HFFc6 (cell line): ENCODE results near the gene TMEM184C. TPM values are rescaled to one million over a fixed set of nuclear protein-coding genes. Genes with fewer than 3 reads are reported as not detected.

ENCODE experiments used
- DNase-seq: peaks from one replicate; pipeline ENCODE4 v3.0.0-alpha.2; 2018
- H3K27ac Mint-ChIP-seq: 2 replicates; pipeline ENCODE4 v1.8.0; 2020; ENCODE audit warnings: mild to moderate bottlenecking, mixed read lengths
- H3K27me3 Mint-ChIP-seq: 2 replicates; pipeline ENCODE4 v1.8.0; 2021; ENCODE audit warnings: mild to moderate bottlenecking, moderate library complexity, mixed read lengths; ENCODE audit not compliant: insufficient read depth
- H3K36me3 Mint-ChIP-seq: 2 replicates; pipeline ENCODE4 v1.8.0; 2021; ENCODE audit warnings: low read depth, mixed read lengths
- H3K4me1 Mint-ChIP-seq: 2 replicates; pipeline ENCODE4 v1.8.0; 2020; ENCODE audit warnings: low read depth, mixed read lengths
- H3K4me3 Mint-ChIP-seq: 2 replicates; pipeline ENCODE4 v1.8.0; 2020; ENCODE audit warnings: mild to moderate bottlenecking, moderate library complexity, mixed read lengths
- H3K9me3 Mint-ChIP-seq: 2 replicates; pipeline ENCODE4 v1.8.0; 2020; ENCODE audit warnings: mild to moderate bottlenecking, mixed read lengths
- CTCF ChIP-seq: fragments of 200-600 bp; sonication (generic); IDR thresholded peaks from 2 replicates; pipeline ENCODE4 v1.5.0; 2021; ENCODE audit warnings: antibody characterized with exemption, mild to moderate bottlenecking
- total RNA-seq, 6 experiments: library from RNA; stranded (reverse); fragmentation: NEBNext Ultra II Directional; extraction: Animal tissue kit (Norgen Biotek cat#: 25700); gene quantifications; 2 replicates in 1 of 6; 3 replicates in 5 of 6; pipeline ENCODE4 v1.2.3, GENCODE V29; 2021

The TMEM184C gene
- total RNA-seq, 6 experiments from 2014 or later: 36.8 to 42.0 (median 39.8) TPM

DNA sequence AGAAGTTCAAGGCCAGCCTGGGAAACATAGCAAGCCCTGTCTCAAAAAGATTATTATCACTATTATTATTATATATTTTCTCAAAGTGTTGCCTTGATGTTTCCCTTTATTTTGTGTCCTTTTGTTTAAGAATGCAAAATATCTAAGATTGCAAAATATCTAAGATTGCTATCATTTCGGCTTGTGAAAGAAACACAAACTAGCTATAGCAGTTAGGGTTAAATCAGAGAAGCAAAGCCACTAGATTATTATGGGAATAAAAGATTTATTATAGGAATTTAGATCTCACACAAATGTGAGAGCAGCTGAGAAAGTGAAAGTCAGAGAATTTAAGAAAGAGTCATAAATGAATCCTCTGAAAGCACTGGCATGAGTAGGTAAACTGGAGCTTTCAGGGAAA is 18.0 kb upstream of the TMEM184C start:
- Mint-ChIP-seq H3K27ac (peak overlapping the region; percentile 95), H3K27me3 (no peaks in the 10 kb centered on the region; the same call in 1 of the 2 replicates), H3K9me3 (no peaks in the 10 kb centered on the region), H3K36me3 (no peaks in the 10 kb centered on the region), H3K4me3 (peak overlapping the region; percentile 39), H3K4me1 (peaks cover 53% of the 10 kb centered on the region)
- peak; percentile 3 for DNase-seq
- TF ChIP-seq CTCF: no peak

- Mint-ChIP-seq H3K27ac (peak overlapping the region; percentile 95), H3K4me3 (peak overlapping the region; percentile 39), H3K27me3 (no peaks in the 10 kb centered on the region; the same call in 1 of the 2 replicates), H3K4me1 (peaks cover 53% of the 10 kb centered on the region), H3K36me3 (no peaks in the 10 kb centered on the region), H3K9me3 (no peaks in the 10 kb centered on the region)
- TF ChIP-seq CTCF: no peak
- peak; percentile 68 for DNase-seq
Observed at GRCh38 chr4:147599769-147600168, 17.4 kb upstream of the TMEM184C start.

DNA sequence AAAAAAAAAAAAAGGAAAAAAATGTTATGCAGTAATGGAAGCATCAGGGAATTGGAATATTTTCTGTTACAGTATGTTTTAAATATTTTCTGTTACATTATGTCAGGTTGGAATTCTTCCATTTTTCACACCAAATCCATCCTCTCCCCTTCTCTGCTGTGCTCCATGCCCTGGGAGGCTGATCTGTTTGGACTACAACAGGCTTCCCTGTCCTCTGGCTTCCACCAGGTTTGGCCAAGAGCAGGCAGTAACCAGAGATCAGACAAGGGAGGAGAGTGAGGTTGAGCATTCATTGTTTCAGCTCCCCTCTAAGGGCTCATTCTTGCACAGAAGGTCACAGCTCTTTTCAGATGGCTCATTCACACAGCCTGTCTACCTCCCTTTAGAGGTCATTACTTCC is 11.7 kb upstream of the TMEM184C start:
- Mint-ChIP-seq H3K4me1 (peaks cover 22% of the 10 kb centered on the region), H3K4me3 (no peak overlapping the region), H3K9me3 (no peaks in the 10 kb centered on the region), H3K36me3 (no peaks in the 10 kb centered on the region), H3K27ac (no peak overlapping the region), H3K27me3 (no peaks in the 10 kb centered on the region; the same call in 1 of the 2 replicates)
- no peak for TF ChIP-seq CTCF
- DNase-seq: no peak

- no peak overlapping the region for H3K27ac Mint-ChIP-seq
- DNase-seq: no peak
- peaks cover 21% of the 10 kb centered on the region for H3K4me1 Mint-ChIP-seq
- H3K27me3 Mint-ChIP-seq: no peaks in the 10 kb centered on the region; the same call in 1 of the 2 replicates
- no peaks in the 10 kb centered on the region for H3K9me3 Mint-ChIP-seq
- H3K36me3 Mint-ChIP-seq: no peaks in the 10 kb centered on the region
- no peak for TF ChIP-seq CTCF
- H3K4me3 Mint-ChIP-seq: no peak overlapping the region
Observed at GRCh38 chr4:147607471-147607870, 9.7 kb upstream of the TMEM184C start.

- Mint-ChIP-seq H3K4me1 (peaks cover 13% of the 10 kb centered on the region; the same call in 1 of the 2 replicates), H3K27me3 (peaks cover 7% of the 10 kb centered on the region), H3K36me3 (no peaks in the 10 kb centered on the region), H3K9me3 (no peaks in the 10 kb centered on the region), H3K4me3 (no peak overlapping the region), H3K27ac (no peak overlapping the region)
- TF ChIP-seq CTCF: no peak
- DNase-seq: peak; percentile 9
Observed at GRCh38 chr4:147610686-147611085, 6.5 kb upstream of the TMEM184C start.

GRCh38 chr4:147616849-147617172 is 386 bp upstream of the TMEM184C start:
- TF ChIP-seq CTCF: no peak
- H3K9me3 Mint-ChIP-seq: no peaks in the 10 kb centered on the region
- H3K4me1 Mint-ChIP-seq: peaks cover 30% of the 10 kb centered on the region
- no peak for DNase-seq
- H3K27me3 Mint-ChIP-seq: peaks cover 9% of the 10 kb centered on the region
- peak overlapping the region; percentile 97 for H3K4me3 Mint-ChIP-seq
- no peak overlapping the region for H3K27ac Mint-ChIP-seq
- peaks cover 8% of the 10 kb centered on the region for H3K36me3 Mint-ChIP-seq
